DMS79 treated with DMSO at 0.1 percent for 48 hours (cell line): ENCODE results near the gene NUBPL.
"Not testable (repeated sequence)": the region's sequence is repeated elsewhere in the genome, so short reads cannot be mapped to it uniquely, and the experiment has no call there.

ENCODE experiments used
- DNase-seq: peaks from one replicate; lab custom pipeline; 2025; lab: John Stamatoyannopoulos, UW

NUBPL gene

GRCh38 chr14:31880935-31881334 lies 319.7 kb downstream of the NUBPL start:
- DNase-seq = no peak

DNA sequence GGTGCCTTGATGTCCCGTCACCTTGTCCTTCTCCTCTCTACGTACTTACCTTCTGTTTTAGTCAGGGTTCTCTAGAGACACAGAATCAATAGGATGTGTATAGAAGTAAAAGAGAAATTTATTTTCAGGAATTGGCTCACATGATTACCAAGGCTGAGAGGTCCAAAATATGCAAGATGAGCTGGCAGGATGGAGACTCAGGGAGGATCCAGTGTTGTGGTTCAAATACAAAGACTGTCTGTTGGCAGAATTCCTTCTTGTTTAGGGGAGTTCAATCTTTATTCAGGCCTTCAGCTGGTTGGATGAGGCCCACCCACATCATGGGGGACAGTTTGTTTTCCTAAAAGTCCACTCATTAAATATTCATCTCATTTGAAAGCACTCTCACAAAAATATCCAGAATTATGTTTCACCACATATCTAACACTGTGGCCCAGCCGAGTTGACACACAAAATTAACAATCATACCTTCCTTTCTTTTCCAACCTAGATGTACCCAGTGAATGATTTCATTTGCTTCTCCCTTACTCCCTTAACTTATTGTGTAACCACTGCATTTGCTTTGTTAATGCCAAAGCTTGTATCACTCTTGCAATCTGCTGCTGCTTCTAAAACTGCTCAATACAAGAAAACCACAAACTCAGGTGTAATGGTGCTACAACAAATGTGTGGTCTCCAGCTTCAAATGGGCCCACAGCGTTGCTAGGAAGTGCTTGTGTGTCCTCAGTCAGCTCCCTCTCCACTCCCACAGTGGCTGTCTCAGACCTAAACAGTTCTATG lies 320.5 kb downstream of the NUBPL start:
- no peak for DNase-seq

- DNase-seq = no peak
Measured at GRCh38 chr14:31884238-31884637, 323.0 kb downstream of the NUBPL start.

DNA sequence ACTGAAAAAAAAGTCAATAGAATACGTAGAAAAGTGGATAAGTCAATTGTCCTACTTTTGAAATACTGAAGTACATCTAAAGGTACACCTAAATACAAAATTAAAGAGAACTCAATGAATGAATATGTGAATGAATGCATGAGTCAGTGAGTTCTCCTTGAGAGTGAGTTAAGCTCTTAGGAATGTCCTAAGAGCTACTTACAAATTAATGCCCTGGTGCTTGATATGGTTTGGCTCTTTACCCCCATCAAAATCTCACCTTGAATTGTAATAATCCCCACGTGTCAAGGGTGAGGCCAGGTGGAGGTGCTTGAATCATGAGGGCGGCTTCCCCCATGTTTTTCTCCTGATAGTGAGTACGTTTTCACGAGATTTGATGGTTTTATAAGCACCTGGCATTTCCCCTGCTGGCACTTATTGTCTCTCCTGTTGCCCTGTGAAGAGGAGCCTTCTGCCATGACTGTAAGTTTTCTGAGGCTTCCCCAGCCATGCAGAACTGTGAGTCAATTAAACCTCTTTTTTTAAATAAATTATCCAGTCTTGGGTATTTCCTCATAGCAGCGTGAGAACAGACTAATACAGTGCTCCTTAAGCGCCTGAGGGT lies 323.7 kb downstream of the NUBPL start:
- DNase-seq = no peak

DNA sequence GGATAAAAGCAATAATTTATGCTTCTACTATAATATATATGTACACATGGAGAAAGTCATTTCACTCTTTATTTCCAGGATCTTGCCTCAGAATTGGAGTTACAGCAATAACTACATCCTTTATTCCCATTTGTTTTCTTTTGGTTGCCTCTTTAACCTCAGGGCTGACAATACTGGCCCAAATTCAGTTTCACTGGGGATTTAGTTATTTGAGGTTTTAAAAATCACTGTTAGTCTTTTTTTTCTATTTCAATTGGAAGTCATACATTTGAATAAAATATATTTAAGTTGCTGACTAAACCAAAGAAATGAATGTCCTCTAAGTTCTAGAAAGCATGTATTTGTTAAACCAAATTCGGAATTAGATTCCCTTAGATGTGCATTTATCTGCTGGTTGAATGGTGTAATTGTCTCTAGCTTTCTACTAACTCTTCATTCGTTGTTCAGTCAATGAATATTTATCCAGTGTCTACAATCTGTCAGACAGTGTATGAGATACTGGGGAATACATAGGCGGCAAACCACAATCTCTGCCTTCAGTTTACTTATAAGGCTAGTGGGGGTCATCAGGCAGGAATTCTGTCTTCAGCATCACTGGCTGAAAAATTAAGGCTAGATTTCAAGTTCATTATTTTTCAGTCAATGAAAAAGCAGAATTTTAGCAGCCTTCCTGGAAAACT lies 325.1 kb downstream of the NUBPL start:
- DNase-seq = no peak

DNA sequence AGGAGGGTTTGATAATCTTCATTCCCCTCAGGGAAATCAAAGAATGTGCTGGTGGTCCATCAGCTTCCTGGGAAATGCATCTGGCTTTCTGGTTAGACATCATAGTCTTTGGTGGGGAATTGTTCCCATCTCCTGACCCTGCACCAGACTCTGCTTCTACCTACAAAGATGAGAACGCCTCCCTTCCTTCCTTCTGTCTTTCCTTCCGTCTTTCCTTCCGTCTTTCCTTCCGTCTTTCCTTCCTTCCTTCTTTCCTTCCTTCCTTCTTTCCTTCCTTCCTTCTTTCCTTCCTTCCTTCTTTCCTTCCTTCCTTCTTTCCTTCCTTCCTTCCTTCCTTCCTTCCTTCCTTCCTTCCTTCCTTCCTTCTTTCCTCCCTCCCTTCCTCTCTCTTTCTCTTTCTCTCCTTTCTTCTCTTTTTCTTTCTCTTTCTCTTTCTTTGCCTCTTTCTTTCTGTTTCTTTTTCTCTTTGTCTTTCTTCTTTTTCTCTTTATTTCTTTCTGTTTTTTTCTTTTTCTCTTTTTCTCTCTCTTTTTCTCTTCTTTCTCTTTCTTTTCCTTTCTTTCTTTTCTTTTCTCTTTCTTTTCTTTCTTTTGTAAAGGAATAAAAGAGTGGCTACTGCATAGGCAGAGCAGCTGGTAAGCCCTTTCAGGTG lies 326.9 kb downstream of the NUBPL start:
- no peak for DNase-seq

GRCh38 chr14:31889297-31889696 lies 328.1 kb downstream of the NUBPL start:
- DNase-seq = no peak

DNA sequence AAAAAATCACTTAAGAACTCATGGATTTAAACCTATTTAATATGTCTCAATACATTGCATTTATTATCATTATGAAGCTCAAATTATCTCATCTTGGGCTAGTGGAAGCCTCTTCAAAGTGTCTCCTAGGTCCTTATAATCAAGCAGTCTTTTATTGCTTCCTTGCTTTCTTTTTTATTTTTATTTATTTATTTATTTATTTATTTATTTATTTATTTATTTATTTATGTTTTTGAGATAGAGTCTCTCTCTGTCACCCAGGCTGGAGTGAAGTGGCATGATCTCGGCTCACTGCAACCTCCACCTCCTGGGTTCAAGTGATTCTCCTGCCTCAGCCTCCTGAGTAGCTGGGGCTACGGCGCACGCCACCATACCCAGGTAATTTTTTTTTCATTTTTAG lies 329.0 kb downstream of the NUBPL start:
- DNase-seq = not testable (repeated sequence)

GRCh38 chr14:31893221-31893757 lies 332.1 kb downstream of the NUBPL start:
- no peak for DNase-seq

DNA sequence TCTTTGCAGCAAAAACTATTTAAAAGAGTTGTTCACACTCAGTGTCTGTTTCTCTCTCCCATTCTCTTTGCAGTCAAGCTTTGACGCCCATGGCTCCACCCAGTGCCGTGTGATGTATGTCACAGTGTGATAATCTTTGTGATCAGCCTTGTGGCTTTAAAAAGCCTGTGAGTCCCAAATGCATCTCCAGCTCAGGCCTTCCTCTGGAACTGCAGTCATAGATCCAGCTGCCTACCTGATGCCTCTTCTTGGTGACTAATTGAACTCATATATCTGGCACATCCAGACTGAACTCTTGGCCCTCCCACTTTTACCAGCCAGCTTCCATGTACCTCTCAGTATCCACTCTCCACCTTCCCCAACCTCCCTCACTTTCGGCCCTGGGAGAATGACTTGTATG lies 333.1 kb downstream of the NUBPL start:
- DNase-seq = no peak

GRCh38 chr14:31895206-31895605 lies 334.0 kb downstream of the NUBPL start:
- no peak for DNase-seq

DNA sequence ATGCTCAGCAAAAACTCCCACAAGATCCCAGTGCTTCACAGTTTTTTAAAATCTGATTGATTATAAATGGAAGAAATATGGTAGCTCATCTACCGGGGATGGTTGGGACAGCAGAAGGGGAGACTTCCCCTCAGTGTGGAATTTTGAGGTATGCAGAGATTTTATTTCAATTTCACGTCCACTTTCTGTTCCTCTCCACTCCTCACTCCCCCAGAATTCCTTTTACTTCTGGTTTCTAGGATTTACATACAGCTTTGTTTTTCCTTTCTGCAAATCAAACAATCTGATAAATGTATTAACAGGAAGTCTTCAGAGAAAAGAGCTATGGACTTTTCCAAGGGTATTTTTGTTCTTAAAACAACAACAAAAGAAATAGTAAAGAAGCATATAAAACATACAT lies 334.4 kb downstream of the NUBPL start:
- DNase-seq = no peak

DNA sequence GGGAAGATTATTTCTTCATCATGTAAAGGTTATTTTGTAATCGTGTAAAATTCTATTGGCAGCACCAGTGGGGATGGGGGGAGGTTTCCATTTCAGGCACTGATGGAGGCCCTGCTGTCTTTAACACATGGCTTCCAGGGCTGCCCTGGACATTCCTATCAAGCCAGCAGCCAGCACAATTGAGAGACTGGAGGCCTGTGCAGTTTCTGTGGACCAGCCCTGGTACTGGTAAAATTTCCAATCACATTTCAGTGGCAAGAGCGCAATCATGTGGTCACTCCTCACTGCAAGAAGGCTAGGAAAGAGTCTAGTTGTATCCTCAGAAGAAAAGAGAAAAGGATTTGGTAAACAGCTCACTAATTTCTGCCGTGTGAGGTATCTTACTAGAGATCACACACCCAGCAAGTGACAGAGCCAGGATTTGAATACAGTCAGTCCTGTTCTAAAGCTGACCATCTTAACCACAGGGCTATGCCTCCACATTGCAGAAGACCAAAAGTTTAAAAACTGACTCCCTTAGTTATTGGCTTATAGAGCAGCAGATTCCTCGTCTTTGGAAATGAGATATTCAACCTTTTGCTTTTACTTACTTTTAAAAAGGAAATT lies 336.5 kb downstream of the NUBPL start:
- DNase-seq = no peak

- DNase-seq = no peak
Measured at GRCh38 chr14:31898838-31899528, 337.8 kb downstream of the NUBPL start.

DNA sequence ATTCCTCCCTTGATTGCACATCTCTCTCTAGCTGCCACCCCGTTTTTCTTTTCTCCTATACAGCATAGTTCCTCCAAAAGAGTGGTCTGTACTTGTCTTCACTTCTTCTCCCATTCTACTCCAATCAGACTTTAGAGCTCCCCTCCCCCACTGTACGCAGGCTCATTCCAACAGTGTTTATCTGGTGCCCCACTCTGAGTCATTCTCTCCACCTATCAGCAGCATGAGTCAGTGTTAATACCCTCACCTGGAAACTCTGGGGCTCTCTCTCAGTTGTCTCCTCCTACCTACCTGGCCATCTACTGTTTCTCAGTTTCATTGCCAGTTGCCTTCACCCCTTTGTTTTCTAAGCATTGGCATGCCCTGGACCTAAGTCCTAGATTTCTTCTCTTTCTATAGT lies 340.8 kb downstream of the NUBPL start:
- DNase-seq = no peak

- DNase-seq = no peak
Measured at GRCh38 chr14:31902945-31903646, 341.9 kb downstream of the NUBPL start.

DNA sequence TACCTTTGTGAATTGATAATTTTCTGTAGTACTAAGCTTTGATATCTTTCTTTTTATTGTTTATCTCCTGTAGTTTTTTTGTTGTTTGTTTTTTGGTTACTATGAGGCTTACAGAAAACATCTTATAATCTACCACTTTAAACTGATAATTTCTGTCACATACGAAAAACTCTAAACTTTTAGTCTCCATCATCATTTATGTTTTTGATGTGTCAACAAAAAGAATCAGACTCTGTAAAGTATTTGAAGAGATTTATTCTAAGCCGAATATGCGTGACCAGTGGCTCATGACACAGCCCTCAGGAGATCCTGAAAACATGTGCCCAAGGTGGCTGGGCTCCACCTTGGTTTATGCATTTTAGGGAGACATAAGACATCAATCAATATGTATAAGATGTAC lies 348.8 kb downstream of the NUBPL start:
- no peak for DNase-seq
